EH (cell line): Measurements from ENCODE around the gene CERS1.
A peak's percentile ranks its signal among the peaks of the same experiment; 100 is the strongest.

Experiments
- DNase-seq: peaks from one replicate; pipeline ENCODE4 v3.0.0-alpha.2; 2015; ENCODE audit warnings: low read depth

CERS1 gene

GRCh38 chr19:18895824-18896341 is at the start of gene CERS1:
Gene CERS1 (minus strand): TSS chr19:18896158. CDS start chr19:18896072, 86 bp downstream.
- no peak for DNase-seq

- DNase-seq = no peak
Observed at GRCh38 chr19:18945297-18945696, 49.3 kb upstream of the CERS1 start.

GRCh38 chr19:18943465-18943864 is 47.5 kb upstream of the CERS1 start:
- DNase-seq = no peak

- no peak for DNase-seq
Observed at GRCh38 chr19:18942692-18943091, 46.7 kb upstream of the CERS1 start.

GRCh38 chr19:18941628-18942354 is 45.8 kb upstream of the CERS1 start:
- no peak for DNase-seq

- peak; percentile 67 for DNase-seq
Observed at GRCh38 chr19:18940769-18941627, 45.0 kb upstream of the CERS1 start, which contains the start of gene HOMER3. Gene HOMER3 (minus strand): TSS chr19:18941217. CDS start chr19:18938982, 2,235 bp downstream.

- DNase-seq = peak; percentile 70
Observed at GRCh38 chr19:18939922-18940768, 44.2 kb upstream of the CERS1 start.

- DNase-seq = no peak
Observed at GRCh38 chr19:18939163-18939562, 43.2 kb upstream of the CERS1 start.

GRCh38 chr19:18933297-18933696 is 37.3 kb upstream of the CERS1 start:
- DNase-seq = no peak

GRCh38 chr19:18932216-18932841 is 36.4 kb upstream of the CERS1 start:
- peak; percentile 49 for DNase-seq

- no peak for DNase-seq
Observed at GRCh38 chr19:18931316-18932162, 35.6 kb upstream of the CERS1 start.

GRCh38 chr19:18929311-18929710 is 33.4 kb upstream of the CERS1 start:
- DNase-seq = no peak

- DNase-seq = no peak
Observed at GRCh38 chr19:18928018-18928805, 32.3 kb upstream of the CERS1 start.

GRCh38 chr19:18924684-18925213 is 28.8 kb upstream of the CERS1 start:
- no peak for DNase-seq

GRCh38 chr19:18922228-18922985 is 26.4 kb upstream of the CERS1 start:
- DNase-seq = no peak

- no peak for DNase-seq
Observed at GRCh38 chr19:18921593-18921992, 25.6 kb upstream of the CERS1 start.

GRCh38 chr19:18920400-18920799 is 24.4 kb upstream of the CERS1 start:
- no peak for DNase-seq

- no peak for DNase-seq
Observed at GRCh38 chr19:18919900-18920214, 23.9 kb upstream of the CERS1 start.
